Measurements from ENCODE around the gene TJP2.

TJP2 gene

GRCh38 chr9:69193685-69194032 lies 19.6 kb downstream of the TJP2 start:
- DNase-seq, result no peak

GRCh38 chr9:69194702-69195418 lies 20.8 kb downstream of the TJP2 start:
- DNase-seq, result no peak

GRCh38 chr9:69195668-69196067 lies 21.6 kb downstream of the TJP2 start:
- no peak for DNase-seq

GRCh38 chr9:69197687-69198086 lies 23.6 kb downstream of the TJP2 start:
- DNase-seq, result peak; percentile 57

GRCh38 chr9:69198521-69199220 lies 24.6 kb downstream of the TJP2 start:
- no peak for DNase-seq

GRCh38 chr9:69199769-69200470 lies 25.8 kb downstream of the TJP2 start:
- DNase-seq, result peak; percentile 89

GRCh38 chr9:69202556-69202955 lies 28.5 kb downstream of the TJP2 start:
- DNase-seq, result no peak

- no peak for DNase-seq
Observed at GRCh38 chr9:69204326-69204725, 30.2 kb downstream of the TJP2 start.

GRCh38 chr9:69204849-69205248 lies 30.8 kb downstream of the TJP2 start:
- peak; percentile 64 for DNase-seq

GRCh38 chr9:69206047-69206446 lies 32.0 kb downstream of the TJP2 start:
- no peak for DNase-seq

- peak; percentile 64 for DNase-seq
Observed at GRCh38 chr9:69207503-69207902, 33.4 kb downstream of the TJP2 start.

- DNase-seq, result no peak
Observed at GRCh38 chr9:69211424-69212036, 37.5 kb downstream of the TJP2 start.

- DNase-seq, result no peak
Observed at GRCh38 chr9:69213647-69214046, 39.6 kb downstream of the TJP2 start.

- DNase-seq, result no peak
Observed at GRCh38 chr9:69214939-69215338, 40.9 kb downstream of the TJP2 start.

- no peak for DNase-seq
Observed at GRCh38 chr9:69215774-69216485, 41.9 kb downstream of the TJP2 start.

GRCh38 chr9:69218166-69218565 lies 44.1 kb downstream of the TJP2 start:
- DNase-seq, result no peak

- no peak for DNase-seq
Observed at GRCh38 chr9:69221036-69221435, 47.0 kb downstream of the TJP2 start.

- no peak for DNase-seq
Observed at GRCh38 chr9:69222970-69223369, 48.9 kb downstream of the TJP2 start.

GRCh38 chr9:69223605-69224004 lies 49.5 kb downstream of the TJP2 start:
- DNase-seq, result peak; percentile 94

- DNase-seq, result no peak
Observed at GRCh38 chr9:69229367-69229766, 55.3 kb downstream of the TJP2 start.

GRCh38 chr9:69232135-69232534 lies 58.1 kb downstream of the TJP2 start:
- no peak for DNase-seq

- no peak for DNase-seq
Observed at GRCh38 chr9:69234683-69235082, 60.6 kb downstream of the TJP2 start.

GRCh38 chr9:69236188-69236587 lies 62.1 kb downstream of the TJP2 start:
- DNase-seq, result no peak
